MM.1S (cell line): Measurements from ENCODE around the gene GSTA4.

Source experiments
- DNase-seq: peaks from one replicate; pipeline ENCODE4 v3.0.0-alpha.2; 2015
- H2AFZ ChIP-seq: fragments of 300-600 bp; sonication (generic); 2 replicates; pipeline ENCODE4 v1.6.0; 2016; ENCODE audit warnings: antibody characterized with exemption, low read length
- H3F3A ChIP-seq: fragments of 300-600 bp; sonication (generic); 2 replicates; pipeline ENCODE4 v1.6.1; 2016; ENCODE audit warnings: mild to moderate bottlenecking, antibody characterized with exemption, low read length, moderate library complexity, mixed read lengths; ENCODE audit not compliant: insufficient read depth
- H3K27ac ChIP-seq: fragments of 300-600 bp; sonication (generic); 2 replicates; pipeline ENCODE4 v1.5.1; 2016; ENCODE audit warnings: mild to moderate bottlenecking, low read length
- H3K27me3 ChIP-seq: fragments of 300-600 bp; sonication (generic); replicated peaks from 2 replicates; pipeline ENCODE4 v1.6.0; 2016; ENCODE audit warnings: low read length; ENCODE audit not compliant: insufficient read depth
- H3K36me3 ChIP-seq: fragments of 300-600 bp; sonication (generic); replicated peaks from 2 replicates; pipeline ENCODE4 v1.6.1; 2016; ENCODE audit warnings: mild to moderate bottlenecking, low read length, mixed read lengths; ENCODE audit not compliant: insufficient read depth
- H3K4me1 ChIP-seq: fragments of 300-600 bp; sonication (generic); 2 replicates; pipeline ENCODE4 v1.6.1; 2016; ENCODE audit warnings: low read length, mixed read lengths
- H3K4me2 ChIP-seq: fragments of 300-600 bp; sonication (generic); 2 replicates; pipeline ENCODE4 v1.6.0; 2016; ENCODE audit warnings: low read depth, low read length
- H3K4me3 ChIP-seq: fragments of 300-600 bp; sonication (generic); 2 replicates; pipeline ENCODE4 v1.5.1; 2016; ENCODE audit warnings: low read length, mixed read lengths
- H3K79me2 ChIP-seq: fragments of 300-600 bp; sonication (generic); 2 replicates; pipeline ENCODE4 v1.6.1; 2016; ENCODE audit warnings: mixed run types, low read length, mixed read lengths
- H3K9ac ChIP-seq: fragments of 300-600 bp; sonication (generic); 2 replicates; pipeline ENCODE4 v1.6.1; 2016; ENCODE audit warnings: low read length, mixed read lengths
- H3K9me2 ChIP-seq: fragments of 300-600 bp; sonication (generic); replicated peaks from 2 replicates; pipeline ENCODE4 v1.6.1; 2016; ENCODE audit warnings: mild to moderate bottlenecking, low read length, mixed read lengths; ENCODE audit not compliant: insufficient read depth
- H3K9me3 ChIP-seq: fragments of 300-600 bp; sonication (generic); replicated peaks from 2 replicates; pipeline ENCODE4 v1.6.1; 2016; ENCODE audit warnings: mild to moderate bottlenecking, low read length, mixed read lengths; ENCODE audit not compliant: insufficient read depth
- H4K20me1 ChIP-seq: fragments of 300-600 bp; sonication (generic); 2 replicates; pipeline ENCODE4 v1.6.1; 2016; ENCODE audit warnings: mild to moderate bottlenecking, low read length, moderate library complexity, mixed read lengths; ENCODE audit not compliant: insufficient read depth
- EZH2 ChIP-seq: fragments of 300-600 bp; sonication (generic); optimal IDR thresholded peaks from 2 replicates; pipeline ENCODE3; 2017; ENCODE audit warnings: low read depth, mild to moderate bottlenecking, antibody characterized with exemption, low read length, mixed read lengths
- EZH2phosphoT487 ChIP-seq: fragments of 300-600 bp; sonication (generic); IDR thresholded peaks from 2 replicates; pipeline ENCODE4 v1.6.1; 2018; ENCODE audit warnings: antibody characterized with exemption, low read length
- TF ChIP-seq, protein P1 (sequence below): fragments of 300-600 bp; sonication (generic); IDR thresholded peaks from 2 replicates; pipeline ENCODE4 v1.5.1; 2016; ENCODE audit warnings: antibody characterized with exemption, low read length, mixed read lengths

The GSTA4 gene

DNA sequence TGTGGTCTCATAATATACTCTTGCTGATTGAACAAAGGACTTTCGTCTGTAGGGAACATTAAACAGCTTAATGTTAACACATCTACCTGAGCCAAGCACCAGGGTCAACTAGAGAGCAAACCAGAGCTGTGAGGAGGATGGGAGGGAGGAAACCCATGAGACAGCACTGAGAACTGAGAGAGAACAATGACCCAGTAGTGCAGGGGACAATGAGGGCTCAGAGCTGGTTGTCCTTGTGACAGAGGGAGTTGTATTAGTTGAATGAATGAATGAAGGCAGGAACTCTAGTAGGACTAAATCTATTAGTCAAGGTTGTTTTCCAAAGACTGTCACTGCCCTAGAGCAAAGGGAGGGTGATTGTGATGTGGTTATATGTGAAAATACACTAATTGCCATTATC, 28.2 kb upstream of the GSTA4 start:
- Histone ChIP-seq H4K20me1 (no peaks in the 10 kb centered on the region), H3K27ac (no peak overlapping the region), H3K4me2 (no peak overlapping the region), H3K9me3 (no peaks in the 10 kb centered on the region), H3K9me2 (no peaks in the 10 kb centered on the region), H3K9ac (no peak overlapping the region), H3K27me3 (no peaks in the 10 kb centered on the region), H3K4me1 (no peaks in the 10 kb centered on the region), H2AFZ (no peak overlapping the region), H3F3A (no peaks in the 10 kb centered on the region), H3K79me2 (no peaks in the 10 kb centered on the region), H3K4me3 (no peak overlapping the region), H3K36me3 (no peaks in the 10 kb centered on the region)
- DNase-seq, result no peak
- TF ChIP-seq EZH2 (no peak), EZH2phosphoT487 (no peak)
- TF ChIP-seq, protein P1, sequence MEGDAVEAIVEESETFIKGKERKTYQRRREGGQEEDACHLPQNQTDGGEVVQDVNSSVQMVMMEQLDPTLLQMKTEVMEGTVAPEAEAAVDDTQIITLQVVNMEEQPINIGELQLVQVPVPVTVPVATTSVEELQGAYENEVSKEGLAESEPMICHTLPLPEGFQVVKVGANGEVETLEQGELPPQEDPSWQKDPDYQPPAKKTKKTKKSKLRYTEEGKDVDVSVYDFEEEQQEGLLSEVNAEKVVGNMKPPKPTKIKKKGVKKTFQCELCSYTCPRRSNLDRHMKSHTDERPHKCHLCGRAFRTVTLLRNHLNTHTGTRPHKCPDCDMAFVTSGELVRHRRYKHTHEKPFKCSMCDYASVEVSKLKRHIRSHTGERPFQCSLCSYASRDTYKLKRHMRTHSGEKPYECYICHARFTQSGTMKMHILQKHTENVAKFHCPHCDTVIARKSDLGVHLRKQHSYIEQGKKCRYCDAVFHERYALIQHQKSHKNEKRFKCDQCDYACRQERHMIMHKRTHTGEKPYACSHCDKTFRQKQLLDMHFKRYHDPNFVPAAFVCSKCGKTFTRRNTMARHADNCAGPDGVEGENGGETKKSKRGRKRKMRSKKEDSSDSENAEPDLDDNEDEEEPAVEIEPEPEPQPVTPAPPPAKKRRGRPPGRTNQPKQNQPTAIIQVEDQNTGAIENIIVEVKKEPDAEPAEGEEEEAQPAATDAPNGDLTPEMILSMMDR, result no peak

DNA sequence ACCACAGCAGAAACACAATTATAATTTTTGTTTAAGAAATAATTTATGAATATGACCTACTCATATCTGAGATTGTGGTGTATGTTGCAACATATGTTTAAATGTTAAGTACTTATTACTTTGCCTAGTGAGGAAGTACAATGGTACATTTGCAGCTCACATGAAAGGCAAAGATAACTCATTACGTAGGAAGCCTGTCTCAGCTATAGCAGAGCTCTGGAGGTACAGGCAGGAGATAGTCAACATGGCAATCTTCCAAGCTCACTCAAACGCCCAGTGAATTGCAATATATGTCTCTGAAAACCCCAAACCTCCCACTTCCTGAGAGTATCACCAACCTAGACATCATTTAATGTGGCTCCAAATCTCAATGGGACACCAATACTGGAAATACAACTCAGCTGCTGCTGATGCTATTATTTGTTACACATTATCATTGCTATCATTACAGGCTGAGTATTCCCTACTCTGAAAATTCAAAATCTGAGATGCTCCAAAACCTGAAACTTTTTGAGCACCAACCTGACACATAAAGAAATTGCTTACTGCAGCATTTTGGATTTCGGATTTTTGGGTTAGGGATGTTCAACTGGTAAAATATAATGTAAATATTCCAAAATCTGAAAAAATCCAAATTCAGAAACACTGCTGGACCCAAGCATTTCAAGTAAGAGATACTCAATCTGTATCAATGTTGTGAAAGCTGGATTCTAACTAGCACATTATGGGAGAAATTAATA, 25.1 kb upstream of the GSTA4 start:
- Histone ChIP-seq H3K27ac (no peak overlapping the region), H3K9me3 (no peaks in the 10 kb centered on the region), H3K4me3 (no peak overlapping the region), H2AFZ (no peak overlapping the region), H3K4me2 (no peak overlapping the region), H4K20me1 (no peaks in the 10 kb centered on the region), H3K4me1 (no peaks in the 10 kb centered on the region), H3K36me3 (no peaks in the 10 kb centered on the region), H3K9ac (no peak overlapping the region), H3K9me2 (no peaks in the 10 kb centered on the region), H3K27me3 (no peaks in the 10 kb centered on the region), H3F3A (no peaks in the 10 kb centered on the region), H3K79me2 (no peaks in the 10 kb centered on the region)
- TF ChIP-seq EZH2phosphoT487 (no peak), EZH2 (no peak)
- TF ChIP-seq, protein P1, result no peak
- DNase-seq, result no peak

DNA sequence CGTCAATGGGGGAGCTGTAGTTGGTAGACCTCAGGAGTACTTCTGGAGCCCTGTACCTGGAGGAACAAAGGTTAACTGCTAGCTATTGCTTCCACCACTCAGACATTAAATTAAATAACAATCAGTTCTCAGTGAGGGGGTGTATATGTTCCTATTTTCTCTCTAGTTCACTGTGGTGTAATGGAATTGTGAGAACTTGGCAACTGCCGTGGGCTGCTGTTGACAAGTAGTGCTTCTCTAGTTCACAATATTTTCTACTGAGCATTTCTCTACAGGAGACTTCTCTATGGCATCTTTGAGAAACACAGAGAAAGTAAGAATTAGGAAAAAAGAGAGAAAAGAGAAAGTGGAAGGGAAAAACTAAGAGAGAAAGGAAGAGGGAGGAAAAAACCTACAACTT, 23.4 kb upstream of the GSTA4 start:
- Histone ChIP-seq H3K4me3 (no peak overlapping the region), H3K9me2 (no peaks in the 10 kb centered on the region), H3K4me2 (no peak overlapping the region), H2AFZ (no peak overlapping the region), H3F3A (no peaks in the 10 kb centered on the region), H3K27ac (no peak overlapping the region), H3K27me3 (no peaks in the 10 kb centered on the region), H3K79me2 (no peaks in the 10 kb centered on the region), H3K9ac (no peak overlapping the region), H4K20me1 (no peaks in the 10 kb centered on the region), H3K4me1 (no peaks in the 10 kb centered on the region), H3K36me3 (no peaks in the 10 kb centered on the region), H3K9me3 (no peaks in the 10 kb centered on the region)
- no peak for DNase-seq
- TF ChIP-seq EZH2phosphoT487 (no peak), EZH2 (no peak)
- TF ChIP-seq, protein P1, result no peak
